ENCODE results near the gene BNC2. TPM values are rescaled to one million over a fixed set of nuclear protein-coding genes. Genes with fewer than 3 reads are reported as not detected.

The BNC2 gene
- polyA plus RNA-seq, 1 experiment = 17.5 TPM

DNA sequence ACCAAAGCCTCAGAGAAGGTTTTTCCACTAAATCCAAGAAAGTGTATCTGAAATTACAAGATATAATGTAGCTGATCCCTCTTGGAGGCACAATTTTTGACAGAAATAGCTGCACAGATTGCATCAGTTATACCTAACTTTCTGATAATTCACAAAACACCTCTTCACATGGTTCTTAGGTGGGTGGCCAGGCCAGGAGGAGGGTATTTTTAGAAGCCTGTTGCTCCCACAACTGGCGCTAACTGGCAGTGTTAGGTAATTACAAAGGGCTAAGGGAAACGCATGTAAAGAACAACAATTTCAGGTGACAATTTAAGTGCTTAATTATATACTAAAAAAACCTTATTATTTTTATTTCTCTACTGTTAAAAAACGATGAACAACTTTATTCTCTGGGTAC is 247.9 kb downstream of the BNC2 start:
- ChIA-PET POLR2A (no interaction called here), CTCF (no interaction called here)
- Histone ChIP-seq H3K27me3 (ENCODE audit: control insufficient read depth, insufficient read depth, low read length) (no peaks in the 10 kb centered on the region), H3K36me3 (ENCODE audit: control insufficient read depth, insufficient read depth, low read length) (no peaks in the 10 kb centered on the region), H3K4me3 (ENCODE audit: low read depth, low read length) (no peak overlapping the region)
- no peak for DNase-seq (ENCODE audit: low read depth)
- TF ChIP-seq, protein P1, sequence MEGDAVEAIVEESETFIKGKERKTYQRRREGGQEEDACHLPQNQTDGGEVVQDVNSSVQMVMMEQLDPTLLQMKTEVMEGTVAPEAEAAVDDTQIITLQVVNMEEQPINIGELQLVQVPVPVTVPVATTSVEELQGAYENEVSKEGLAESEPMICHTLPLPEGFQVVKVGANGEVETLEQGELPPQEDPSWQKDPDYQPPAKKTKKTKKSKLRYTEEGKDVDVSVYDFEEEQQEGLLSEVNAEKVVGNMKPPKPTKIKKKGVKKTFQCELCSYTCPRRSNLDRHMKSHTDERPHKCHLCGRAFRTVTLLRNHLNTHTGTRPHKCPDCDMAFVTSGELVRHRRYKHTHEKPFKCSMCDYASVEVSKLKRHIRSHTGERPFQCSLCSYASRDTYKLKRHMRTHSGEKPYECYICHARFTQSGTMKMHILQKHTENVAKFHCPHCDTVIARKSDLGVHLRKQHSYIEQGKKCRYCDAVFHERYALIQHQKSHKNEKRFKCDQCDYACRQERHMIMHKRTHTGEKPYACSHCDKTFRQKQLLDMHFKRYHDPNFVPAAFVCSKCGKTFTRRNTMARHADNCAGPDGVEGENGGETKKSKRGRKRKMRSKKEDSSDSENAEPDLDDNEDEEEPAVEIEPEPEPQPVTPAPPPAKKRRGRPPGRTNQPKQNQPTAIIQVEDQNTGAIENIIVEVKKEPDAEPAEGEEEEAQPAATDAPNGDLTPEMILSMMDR (IDR thresholded peaks at IDR 0.05; ENCODE audit: insufficient read depth, low read depth, low read length) = no peak

GRCh38 chr9:16619914-16620520 is 250.5 kb downstream of the BNC2 start:
- TF ChIP-seq, protein P1 (IDR thresholded peaks at IDR 0.05; ENCODE audit: insufficient read depth, low read depth, low read length) = no peak
- DNase-seq (ENCODE audit: low read depth) = no peak
- H3K27me3 ChIP-seq (ENCODE audit: control insufficient read depth, insufficient read depth, low read length) = no peaks in the 10 kb centered on the region
- no peak overlapping the region for H3K4me3 ChIP-seq (ENCODE audit: low read depth, low read length)
- no peaks in the 10 kb centered on the region for H3K36me3 ChIP-seq (ENCODE audit: control insufficient read depth, insufficient read depth, low read length)
- POLR2A ChIA-PET = no interaction called here
- CTCF ChIA-PET = interaction anchor here (0.6 kb wide), 1 partner anchor 99 kb away, joined by 3 read pairs; no protein-coding TSS in a partner anchor

GRCh38 chr9:16619402-16619801 is 251.1 kb downstream of the BNC2 start:
- no peak overlapping the region for H3K4me3 ChIP-seq (ENCODE audit: low read depth, low read length)
- no peak for DNase-seq (ENCODE audit: low read depth)
- no peaks in the 10 kb centered on the region for H3K27me3 ChIP-seq (ENCODE audit: control insufficient read depth, insufficient read depth, low read length)
- CTCF ChIA-PET = interaction anchor here (0.6 kb wide), 1 partner anchor 99 kb away, joined by 3 read pairs; no protein-coding TSS in a partner anchor
- TF ChIP-seq, protein P1 (IDR thresholded peaks at IDR 0.05; ENCODE audit: insufficient read depth, low read depth, low read length) = no peak
- POLR2A ChIA-PET = no interaction called here
- no peaks in the 10 kb centered on the region for H3K36me3 ChIP-seq (ENCODE audit: control insufficient read depth, insufficient read depth, low read length)

GRCh38 chr9:16618524-16618923 is 251.9 kb downstream of the BNC2 start:
- ChIA-PET POLR2A (no interaction called here), CTCF (no interaction called here)
- no peak for DNase-seq (ENCODE audit: low read depth)
- TF ChIP-seq, protein P1 (IDR thresholded peaks at IDR 0.05; ENCODE audit: insufficient read depth, low read depth, low read length) = no peak
- Histone ChIP-seq H3K4me3 (ENCODE audit: low read depth, low read length) (no peak overlapping the region), H3K36me3 (ENCODE audit: control insufficient read depth, insufficient read depth, low read length) (no peaks in the 10 kb centered on the region), H3K27me3 (ENCODE audit: control insufficient read depth, insufficient read depth, low read length) (no peaks in the 10 kb centered on the region)

- ChIA-PET POLR2A (no interaction called here), CTCF (no interaction called here)
- TF ChIP-seq, protein P1 (IDR thresholded peaks at IDR 0.05; ENCODE audit: insufficient read depth, low read depth, low read length) = no peak
- no peak for DNase-seq (ENCODE audit: low read depth)
- H3K27me3 ChIP-seq (ENCODE audit: control insufficient read depth, insufficient read depth, low read length) = no peaks in the 10 kb centered on the region
- H3K4me3 ChIP-seq (ENCODE audit: low read depth, low read length) = no peak overlapping the region
- H3K36me3 ChIP-seq (ENCODE audit: control insufficient read depth, insufficient read depth, low read length) = no peaks in the 10 kb centered on the region
Observed at GRCh38 chr9:16616686-16617085, 253.8 kb downstream of the BNC2 start.
